ENCODE data around the gene GPR158. TPM values are rescaled to one million over a fixed set of nuclear protein-coding genes. Genes with fewer than 3 reads are reported as not detected.

Gene GPR158
- total and polyA plus RNA-seq, 4 donors: 0.03 to 0.08 TPM; not detected in 2

DNA sequence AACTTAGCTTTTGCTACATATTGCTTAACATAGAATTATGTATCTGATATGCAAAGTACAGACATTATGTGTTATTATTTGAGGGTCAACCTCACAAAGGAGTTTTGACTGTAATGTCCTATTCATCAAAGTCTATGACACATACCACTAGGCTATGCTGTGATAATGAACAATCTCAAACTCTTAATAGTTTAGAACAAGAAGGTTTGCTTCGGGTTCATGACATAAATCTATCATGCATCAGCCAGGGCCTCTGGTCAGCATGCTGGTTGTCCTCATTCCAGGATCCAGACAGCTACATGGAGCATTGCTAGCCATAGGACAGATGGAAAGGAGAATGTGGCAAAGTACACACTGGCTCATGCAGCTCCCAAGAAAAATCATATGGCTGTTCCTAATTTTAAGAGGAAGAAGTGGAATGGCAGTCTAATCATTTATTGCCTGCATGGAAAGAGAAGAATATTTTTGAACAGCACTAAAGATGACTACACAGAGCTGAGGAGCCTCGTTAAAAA lies 332.1 kb downstream of the GPR158 start:
- 45% methylated on average over 2 of the region's 2 CpGs for WGBS
- DNase-seq (ENCODE audit: low spot score): no peak

More for the DNA sequence above, 332.1 kb downstream of the GPR158 start:
- H3K9me3 ChIP-seq (ENCODE audit: control insufficient read depth in 4 of 4, low read length in 3 of 4): no peaks in the 10 kb centered on the region
- H3K36me3 ChIP-seq (ENCODE audit: control insufficient read depth in 4 of 4, insufficient read depth in 3 of 4, low read depth in 1 of 4, low read length in 3 of 4): no peaks in the 10 kb centered on the region
- TF ChIP-seq, protein P1, sequence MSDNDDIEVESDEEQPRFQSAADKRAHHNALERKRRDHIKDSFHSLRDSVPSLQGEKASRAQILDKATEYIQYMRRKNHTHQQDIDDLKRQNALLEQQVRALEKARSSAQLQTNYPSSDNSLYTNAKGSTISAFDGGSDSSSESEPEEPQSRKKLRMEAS (IDR thresholded peaks at IDR 0.05): no peak
- TF ChIP-seq, protein P2, sequence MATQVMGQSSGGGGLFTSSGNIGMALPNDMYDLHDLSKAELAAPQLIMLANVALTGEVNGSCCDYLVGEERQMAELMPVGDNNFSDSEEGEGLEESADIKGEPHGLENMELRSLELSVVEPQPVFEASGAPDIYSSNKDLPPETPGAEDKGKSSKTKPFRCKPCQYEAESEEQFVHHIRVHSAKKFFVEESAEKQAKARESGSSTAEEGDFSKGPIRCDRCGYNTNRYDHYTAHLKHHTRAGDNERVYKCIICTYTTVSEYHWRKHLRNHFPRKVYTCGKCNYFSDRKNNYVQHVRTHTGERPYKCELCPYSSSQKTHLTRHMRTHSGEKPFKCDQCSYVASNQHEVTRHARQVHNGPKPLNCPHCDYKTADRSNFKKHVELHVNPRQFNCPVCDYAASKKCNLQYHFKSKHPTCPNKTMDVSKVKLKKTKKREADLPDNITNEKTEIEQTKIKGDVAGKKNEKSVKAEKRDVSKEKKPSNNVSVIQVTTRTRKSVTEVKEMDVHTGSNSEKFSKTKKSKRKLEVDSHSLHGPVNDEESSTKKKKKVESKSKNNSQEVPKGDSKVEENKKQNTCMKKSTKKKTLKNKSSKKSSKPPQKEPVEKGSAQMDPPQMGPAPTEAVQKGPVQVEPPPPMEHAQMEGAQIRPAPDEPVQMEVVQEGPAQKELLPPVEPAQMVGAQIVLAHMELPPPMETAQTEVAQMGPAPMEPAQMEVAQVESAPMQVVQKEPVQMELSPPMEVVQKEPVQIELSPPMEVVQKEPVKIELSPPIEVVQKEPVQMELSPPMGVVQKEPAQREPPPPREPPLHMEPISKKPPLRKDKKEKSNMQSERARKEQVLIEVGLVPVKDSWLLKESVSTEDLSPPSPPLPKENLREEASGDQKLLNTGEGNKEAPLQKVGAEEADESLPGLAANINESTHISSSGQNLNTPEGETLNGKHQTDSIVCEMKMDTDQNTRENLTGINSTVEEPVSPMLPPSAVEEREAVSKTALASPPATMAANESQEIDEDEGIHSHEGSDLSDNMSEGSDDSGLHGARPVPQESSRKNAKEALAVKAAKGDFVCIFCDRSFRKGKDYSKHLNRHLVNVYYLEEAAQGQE (IDR thresholded peaks at IDR 0.05): no peak
- TF ChIP-seq FOXA2 (IDR thresholded peaks at IDR 0.05) (no peak), YY1 (IDR thresholded peaks at IDR 0.05) (no peak), TAF1 (conservative IDR thresholded peaks at IDR 0.05) (no peak), HNF4A (conservative IDR thresholded peaks at IDR 0.05) (no peak), RXRA (IDR thresholded peaks at IDR 0.05) (no peak), FOXA1 (IDR thresholded peaks at IDR 0.05) (no peak), EGR1 (IDR thresholded peaks at IDR 0.05; ENCODE audit: low read depth in 2 of 2) (no peak), RAD21 (IDR thresholded peaks at IDR 0.05) (no peak), GABPA (IDR thresholded peaks at IDR 0.05 in 1 of 2, conservative IDR thresholded peaks at IDR 0.05 in 1 of 2) (no peak), HNF4G (IDR thresholded peaks at IDR 0.05) (no peak), NR2F2 (IDR thresholded peaks at IDR 0.05) (no peak), SP1 (IDR thresholded peaks at IDR 0.05) (no peak), JUND (IDR thresholded peaks at IDR 0.05) (no peak)
- TF ChIP-seq, protein P3, sequence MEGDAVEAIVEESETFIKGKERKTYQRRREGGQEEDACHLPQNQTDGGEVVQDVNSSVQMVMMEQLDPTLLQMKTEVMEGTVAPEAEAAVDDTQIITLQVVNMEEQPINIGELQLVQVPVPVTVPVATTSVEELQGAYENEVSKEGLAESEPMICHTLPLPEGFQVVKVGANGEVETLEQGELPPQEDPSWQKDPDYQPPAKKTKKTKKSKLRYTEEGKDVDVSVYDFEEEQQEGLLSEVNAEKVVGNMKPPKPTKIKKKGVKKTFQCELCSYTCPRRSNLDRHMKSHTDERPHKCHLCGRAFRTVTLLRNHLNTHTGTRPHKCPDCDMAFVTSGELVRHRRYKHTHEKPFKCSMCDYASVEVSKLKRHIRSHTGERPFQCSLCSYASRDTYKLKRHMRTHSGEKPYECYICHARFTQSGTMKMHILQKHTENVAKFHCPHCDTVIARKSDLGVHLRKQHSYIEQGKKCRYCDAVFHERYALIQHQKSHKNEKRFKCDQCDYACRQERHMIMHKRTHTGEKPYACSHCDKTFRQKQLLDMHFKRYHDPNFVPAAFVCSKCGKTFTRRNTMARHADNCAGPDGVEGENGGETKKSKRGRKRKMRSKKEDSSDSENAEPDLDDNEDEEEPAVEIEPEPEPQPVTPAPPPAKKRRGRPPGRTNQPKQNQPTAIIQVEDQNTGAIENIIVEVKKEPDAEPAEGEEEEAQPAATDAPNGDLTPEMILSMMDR (IDR thresholded peaks at IDR 0.05; ENCODE audit: low read depth, low read length, missing input control): no peak
- TF ChIP-seq, protein P4, sequence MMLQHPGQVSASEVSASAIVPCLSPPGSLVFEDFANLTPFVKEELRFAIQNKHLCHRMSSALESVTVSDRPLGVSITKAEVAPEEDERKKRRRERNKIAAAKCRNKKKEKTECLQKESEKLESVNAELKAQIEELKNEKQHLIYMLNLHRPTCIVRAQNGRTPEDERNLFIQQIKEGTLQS (IDR thresholded peaks at IDR 0.05): no peak
- TF ChIP-seq, protein P5, sequence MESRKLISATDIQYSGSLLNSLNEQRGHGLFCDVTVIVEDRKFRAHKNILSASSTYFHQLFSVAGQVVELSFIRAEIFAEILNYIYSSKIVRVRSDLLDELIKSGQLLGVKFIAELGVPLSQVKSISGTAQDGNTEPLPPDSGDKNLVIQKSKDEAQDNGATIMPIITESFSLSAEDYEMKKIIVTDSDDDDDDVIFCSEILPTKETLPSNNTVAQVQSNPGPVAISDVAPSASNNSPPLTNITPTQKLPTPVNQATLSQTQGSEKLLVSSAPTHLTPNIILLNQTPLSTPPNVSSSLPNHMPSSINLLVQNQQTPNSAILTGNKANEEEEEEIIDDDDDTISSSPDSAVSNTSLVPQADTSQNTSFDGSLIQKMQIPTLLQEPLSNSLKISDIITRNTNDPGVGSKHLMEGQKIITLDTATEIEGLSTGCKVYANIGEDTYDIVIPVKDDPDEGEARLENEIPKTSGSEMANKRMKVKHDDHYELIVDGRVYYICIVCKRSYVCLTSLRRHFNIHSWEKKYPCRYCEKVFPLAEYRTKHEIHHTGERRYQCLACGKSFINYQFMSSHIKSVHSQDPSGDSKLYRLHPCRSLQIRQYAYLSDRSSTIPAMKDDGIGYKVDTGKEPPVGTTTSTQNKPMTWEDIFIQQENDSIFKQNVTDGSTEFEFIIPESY (IDR thresholded peaks at IDR 0.05): no peak
- H3K27ac ChIP-seq (ENCODE audit: low read depth in 1 of 2, low read length in 2 of 2): no peak overlapping the region
- H3K4me3 ChIP-seq (ENCODE audit: low read depth in 1 of 3, low read length in 3 of 3): no peak overlapping the region
- H3K9ac ChIP-seq (ENCODE audit: low read depth in 1 of 2, low read length in 2 of 2): no peak overlapping the region
- no peaks in the 10 kb centered on the region for H3K4me1 ChIP-seq (ENCODE audit: control insufficient read depth in 4 of 4, insufficient read depth in 4 of 4, low read length in 3 of 4)
- H3K27me3 ChIP-seq (ENCODE audit: control insufficient read depth in 4 of 4, insufficient read depth in 4 of 4, low read length in 3 of 4): peaks cover 0 to 2% (median 0%) of the 10 kb centered on the region in 4 donors
